Activated T-cell treated with anti-CD3 and anti-CD28 coated beads for 24 hours (primary cell): ENCODE results near the gene NTN4.
"Not testable (repeated sequence)": the region's sequence is repeated elsewhere in the genome, so short reads cannot be mapped to it uniquely, and the experiment has no call there.

ENCODE experiments used
- DNase-seq: peaks from one replicate; pipeline ENCODE4 v3.0.0-alpha.2; 2020; ENCODE audit warnings: low read depth

The NTN4 gene

GRCh38 chr12:95623554-95624170, 166.9 kb downstream of the NTN4 start:
- DNase-seq, result no peak

GRCh38 chr12:95622879-95623278, 167.7 kb downstream of the NTN4 start:
- no peak for DNase-seq

GRCh38 chr12:95621725-95622124, 168.8 kb downstream of the NTN4 start:
- DNase-seq, result no peak

- DNase-seq, result no peak
These were observed 170.4 kb downstream of the NTN4 start for GRCh38 chr12:95620171-95620570.

- DNase-seq, result not testable (repeated sequence)
These were observed 174.1 kb downstream of the NTN4 start for GRCh38 chr12:95616470-95616869.

GRCh38 chr12:95615749-95616148, 174.8 kb downstream of the NTN4 start:
- DNase-seq, result no peak

- no peak for DNase-seq
These were observed 176.1 kb downstream of the NTN4 start for GRCh38 chr12:95614390-95614982.

- DNase-seq, result no peak
These were observed 177.5 kb downstream of the NTN4 start for GRCh38 chr12:95613021-95613420.

GRCh38 chr12:95611676-95612309, 178.8 kb downstream of the NTN4 start:
- no peak for DNase-seq

- DNase-seq, result no peak
These were observed 182.1 kb downstream of the NTN4 start for GRCh38 chr12:95608252-95609033.
